ENCODE results near the gene ADORA1.

DNA sequence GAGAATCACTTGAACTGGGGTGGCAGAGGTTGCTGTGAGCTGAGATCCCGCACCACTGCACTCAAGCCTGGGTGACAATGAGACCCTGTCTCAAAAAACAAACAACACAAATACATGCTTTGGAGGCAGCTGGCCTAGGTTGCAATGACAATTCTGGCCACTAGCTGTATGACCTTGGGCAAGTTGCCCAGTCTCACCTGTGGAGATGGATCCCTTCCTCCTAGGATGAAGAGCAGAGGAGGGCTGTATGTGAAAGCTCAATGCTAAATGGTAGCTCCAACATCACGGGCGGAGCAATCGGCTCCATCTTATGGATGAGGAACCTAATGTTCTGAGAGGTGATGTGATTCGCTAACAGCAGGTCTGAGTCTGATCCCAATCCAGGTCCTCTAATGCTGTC, 20.6 kb downstream of the ADORA1 start:
- TF ChIP-seq, protein P1, sequence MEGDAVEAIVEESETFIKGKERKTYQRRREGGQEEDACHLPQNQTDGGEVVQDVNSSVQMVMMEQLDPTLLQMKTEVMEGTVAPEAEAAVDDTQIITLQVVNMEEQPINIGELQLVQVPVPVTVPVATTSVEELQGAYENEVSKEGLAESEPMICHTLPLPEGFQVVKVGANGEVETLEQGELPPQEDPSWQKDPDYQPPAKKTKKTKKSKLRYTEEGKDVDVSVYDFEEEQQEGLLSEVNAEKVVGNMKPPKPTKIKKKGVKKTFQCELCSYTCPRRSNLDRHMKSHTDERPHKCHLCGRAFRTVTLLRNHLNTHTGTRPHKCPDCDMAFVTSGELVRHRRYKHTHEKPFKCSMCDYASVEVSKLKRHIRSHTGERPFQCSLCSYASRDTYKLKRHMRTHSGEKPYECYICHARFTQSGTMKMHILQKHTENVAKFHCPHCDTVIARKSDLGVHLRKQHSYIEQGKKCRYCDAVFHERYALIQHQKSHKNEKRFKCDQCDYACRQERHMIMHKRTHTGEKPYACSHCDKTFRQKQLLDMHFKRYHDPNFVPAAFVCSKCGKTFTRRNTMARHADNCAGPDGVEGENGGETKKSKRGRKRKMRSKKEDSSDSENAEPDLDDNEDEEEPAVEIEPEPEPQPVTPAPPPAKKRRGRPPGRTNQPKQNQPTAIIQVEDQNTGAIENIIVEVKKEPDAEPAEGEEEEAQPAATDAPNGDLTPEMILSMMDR (IDR thresholded peaks at IDR 0.05; ENCODE audit: low read length) = peak; percentile 41
- no peak for TF ChIP-seq EZH2 (IDR thresholded peaks at IDR 0.05; ENCODE audit: borderline replicate concordance, low read length)

Measured in OCI-LY1 (cell line).